Left kidney (tissue), 8 donors: ENCODE measurements around the gene POU2AF3. TPM values are rescaled to one million over a fixed set of nuclear protein-coding genes. Genes with fewer than 3 reads are reported as not detected.
A peak's percentile ranks its signal among the peaks of the same experiment; 100 is the strongest.
"Not testable (repeated sequence)": the region's sequence is repeated elsewhere in the genome, so short reads cannot be mapped to it uniquely, and the experiment has no call there.

Experiments
- DNase-seq: peaks from one replicate; pipeline ENCODE4 v3.0.0-alpha.2; 2013
- long read RNA-seq, 8 donors: transcript quantifications; one replicate each; lab custom pipeline, GENCODE V29; 2026
- polyA plus RNA-seq: library from polyadenylated mRNA; unstranded; fragments of 120-200 nt; gene quantifications from one replicate; pipeline ENCODE4 v1.2.1, GENCODE V29; 2013; ENCODE audit not compliant: insufficient read length

Gene POU2AF3, protein sequence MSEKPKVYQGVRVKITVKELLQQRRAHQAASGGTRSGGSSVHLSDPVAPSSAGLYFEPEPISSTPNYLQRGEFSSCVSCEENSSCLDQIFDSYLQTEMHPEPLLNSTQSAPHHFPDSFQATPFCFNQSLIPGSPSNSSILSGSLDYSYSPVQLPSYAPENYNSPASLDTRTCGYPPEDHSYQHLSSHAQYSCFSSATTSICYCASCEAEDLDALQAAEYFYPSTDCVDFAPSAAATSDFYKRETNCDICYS
- 8.0 TPM for polyA plus RNA-seq
- long read RNA-seq, donor 1, partial matches to known transcripts = 0 of 4 reads
- long read RNA-seq, donor 1, other reads (novel, unspliced or antisense) = 0 of 4 reads
- long read RNA-seq, donor 2, partial matches to known transcripts = 0 of 1 reads
- long read RNA-seq, donor 2, other reads (novel, unspliced or antisense) = 0 of 1 reads
- long read RNA-seq, donor 3, partial matches to known transcripts = 0 of 2 reads
- long read RNA-seq, donor 3, other reads (novel, unspliced or antisense) = 0 of 2 reads
- long read RNA-seq, donor 4, partial matches to known transcripts = 0 of 1 reads
- long read RNA-seq, donor 4, other reads (novel, unspliced or antisense) = 0 of 1 reads
- long read RNA-seq, donor 5, partial matches to known transcripts = 0 of 2 reads
- long read RNA-seq, donor 5, other reads (novel, unspliced or antisense) = 0 of 2 reads
- long read RNA-seq, donor 6, partial matches to known transcripts = 0 of 2 reads
- long read RNA-seq, donor 6, other reads (novel, unspliced or antisense) = 0 of 2 reads
- long read RNA-seq, donor 7, partial matches to known transcripts = 0 of 4 reads
- long read RNA-seq, donor 7, other reads (novel, unspliced or antisense) = 0 of 4 reads
- long read RNA-seq, donor 8, partial matches to known transcripts = 0 of 1 reads
- long read RNA-seq, donor 8, other reads (novel, unspliced or antisense) = 0 of 1 reads

DNA sequence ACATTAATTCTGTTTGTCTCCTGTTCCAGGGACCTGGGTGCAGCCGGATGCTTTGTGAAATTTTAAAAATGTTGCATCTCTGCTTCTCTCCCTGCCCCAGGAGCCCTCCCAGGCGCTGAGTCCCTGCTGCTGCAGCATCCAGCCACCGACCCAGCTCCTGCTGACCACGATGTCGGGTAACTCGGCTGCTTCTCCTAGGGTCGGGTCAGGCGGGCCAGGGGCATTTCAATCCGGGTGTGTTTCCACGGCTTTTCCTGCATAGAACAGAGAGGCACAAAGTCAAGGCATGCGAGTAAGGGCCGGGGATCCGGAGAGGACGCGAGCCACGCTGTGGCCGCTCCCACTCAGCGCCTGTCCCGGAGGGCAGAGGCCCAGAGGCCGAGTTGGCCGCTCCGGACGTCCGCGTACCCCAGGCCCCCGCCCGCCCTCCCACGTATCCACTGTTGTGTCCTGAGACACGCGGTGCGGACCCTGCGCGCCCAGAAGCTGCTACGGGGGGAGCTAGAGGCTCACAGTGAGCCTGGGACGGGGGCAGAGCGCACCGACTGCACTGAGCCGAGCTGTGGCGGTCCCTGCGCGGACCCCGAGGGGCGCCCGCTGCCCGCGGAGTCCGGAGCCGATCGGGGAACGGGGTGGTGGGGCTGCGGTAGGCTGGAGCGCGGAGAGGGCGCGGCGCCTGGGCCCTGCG is at the start of gene POU2AF3:
Gene POU2AF3, plus strand, starts transcription at position 134 of the 688 bp plus-strand sequence. Its CDS starts 36 bp downstream, at position 170.
- peak; percentile 49 for DNase-seq

- DNase-seq = no peak
These were observed 47.4 kb upstream of the POU2AF3 start for GRCh38 chr11:111250936-111251335.

DNA sequence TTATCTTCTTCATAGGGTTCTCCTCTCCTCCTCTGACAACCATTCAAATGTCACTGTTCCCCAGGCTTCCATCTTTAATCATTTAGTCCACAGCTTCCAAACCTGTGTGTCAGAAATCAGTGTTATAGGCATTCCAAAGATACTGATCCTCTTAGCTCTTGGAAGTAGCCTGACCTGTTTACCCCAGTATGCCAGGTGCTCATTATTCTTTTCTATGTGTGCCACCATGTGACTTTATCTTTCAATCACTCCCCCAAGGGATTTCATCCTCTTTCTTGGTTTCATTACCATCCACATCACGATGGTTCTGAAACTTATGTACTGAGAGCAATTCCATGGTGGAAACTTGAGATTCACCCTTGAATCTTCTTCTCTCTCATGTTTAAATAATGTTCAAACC is 45.2 kb upstream of the POU2AF3 start:
- no peak for DNase-seq

- DNase-seq = no peak
These were observed 44.7 kb upstream of the POU2AF3 start for GRCh38 chr11:111253630-111254029.

DNA sequence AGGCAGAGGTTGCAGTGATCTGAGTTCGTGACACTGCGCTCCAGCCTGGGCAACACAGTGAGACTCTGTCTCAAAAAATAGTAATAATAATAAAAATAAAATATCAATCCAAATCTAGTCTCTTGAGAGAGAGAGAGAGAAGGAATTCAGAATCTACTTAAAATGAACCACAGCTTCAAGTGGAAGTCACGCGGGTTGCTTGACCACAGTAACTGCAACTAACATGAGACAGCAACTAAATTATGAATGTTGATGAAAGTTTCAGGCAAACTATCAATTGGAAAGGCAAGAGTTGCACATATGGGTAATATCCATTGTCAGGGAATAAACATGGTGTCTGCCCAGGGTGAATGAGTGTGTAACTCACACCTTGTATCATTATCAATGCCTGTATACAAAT is 40.3 kb upstream of the POU2AF3 start:
- no peak for DNase-seq

- DNase-seq = no peak
These were observed 38.5 kb upstream of the POU2AF3 start for GRCh38 chr11:111259896-111260295.

- no peak for DNase-seq
These were observed 37.5 kb upstream of the POU2AF3 start for GRCh38 chr11:111260811-111261210.

GRCh38 chr11:111264646-111265045 is 33.7 kb upstream of the POU2AF3 start:
- no peak for DNase-seq

DNA sequence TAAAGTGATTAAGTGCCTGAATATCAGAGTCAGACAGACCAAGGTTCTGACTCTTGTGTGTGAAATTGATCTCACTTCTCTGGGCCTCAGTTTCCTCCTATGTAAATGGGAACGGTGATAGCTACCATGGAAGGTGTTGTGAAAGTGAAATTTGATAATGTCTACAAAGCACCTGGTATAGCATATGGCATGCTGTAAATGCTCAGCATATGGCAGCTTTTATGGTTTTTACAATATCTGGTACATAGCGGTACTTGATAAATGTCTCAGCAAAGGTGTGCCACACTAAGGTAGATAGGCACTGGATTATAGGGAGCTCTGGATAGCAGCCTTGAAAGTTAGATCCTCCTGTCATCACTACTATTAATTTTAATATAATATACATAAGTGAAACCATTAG is 32.9 kb upstream of the POU2AF3 start:
- DNase-seq = no peak

DNA sequence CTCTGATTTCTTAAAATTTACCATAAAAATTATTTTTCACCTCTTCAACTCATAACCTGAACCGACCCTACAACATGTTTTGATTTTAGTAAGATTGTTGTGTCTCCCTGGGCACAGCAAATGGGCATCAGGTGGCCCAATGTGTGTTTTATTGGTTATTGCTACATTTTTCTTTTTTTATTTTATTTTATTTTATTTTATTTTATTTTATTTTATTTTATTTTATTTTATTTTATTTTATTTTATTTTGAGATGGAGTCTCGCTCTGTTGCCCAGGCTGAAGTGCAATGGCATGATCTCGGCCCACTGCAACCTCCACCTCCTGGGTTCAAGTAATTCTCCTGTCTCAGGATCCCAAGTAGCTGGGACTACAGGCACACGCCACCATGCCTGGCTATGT is 30.0 kb upstream of the POU2AF3 start:
- DNase-seq = not testable (repeated sequence)

- DNase-seq = no peak
These were observed 29.0 kb upstream of the POU2AF3 start for GRCh38 chr11:111269146-111269868.

DNA sequence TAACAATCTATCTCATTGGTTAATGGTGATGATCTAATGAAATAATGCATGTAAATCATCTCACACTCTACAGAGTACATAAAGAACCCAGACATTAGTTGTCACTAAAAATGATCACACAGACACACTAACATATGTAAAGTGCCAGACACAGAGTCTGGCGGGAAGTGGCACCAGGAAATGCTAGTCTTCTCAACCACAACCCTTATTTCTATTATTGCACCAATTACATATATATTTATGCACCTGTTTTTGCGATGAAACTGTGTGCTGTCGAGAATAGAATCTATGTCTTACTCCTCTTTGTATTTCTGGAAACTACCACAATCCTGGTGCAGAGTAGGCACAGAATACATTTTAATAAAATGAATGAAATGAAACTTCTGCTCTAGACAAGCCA is 25.9 kb upstream of the POU2AF3 start:
- no peak for DNase-seq

- no peak for DNase-seq
These were observed 15.7 kb upstream of the POU2AF3 start for GRCh38 chr11:111282562-111283075.

DNA sequence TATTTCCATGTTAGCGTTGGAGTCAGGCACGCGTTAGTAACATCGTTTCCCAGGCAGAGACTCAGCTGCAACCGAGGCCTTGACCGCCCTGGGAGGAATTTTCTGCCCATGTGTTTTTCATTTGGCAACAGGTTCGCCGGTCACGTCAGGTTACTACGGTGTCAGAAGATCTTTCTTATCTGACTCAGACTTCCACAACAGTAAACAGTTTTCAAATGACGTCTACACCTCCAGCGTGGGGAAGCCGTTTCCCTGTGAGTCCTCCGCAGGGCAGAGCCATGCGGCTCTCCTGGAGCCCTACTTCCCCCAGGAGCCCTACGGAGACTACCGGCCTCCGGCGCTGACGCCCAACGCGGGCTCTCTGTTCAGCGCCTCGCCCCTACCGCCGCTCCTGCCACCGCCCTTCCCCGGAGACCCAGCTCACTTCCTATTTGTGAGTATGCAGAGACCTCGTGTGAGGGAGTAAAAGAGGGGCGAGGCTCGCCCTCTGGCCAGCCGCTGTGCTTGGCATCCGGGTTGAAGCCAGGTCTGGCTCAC is 14.3 kb upstream of the POU2AF3 start:
- no peak for DNase-seq

DNA sequence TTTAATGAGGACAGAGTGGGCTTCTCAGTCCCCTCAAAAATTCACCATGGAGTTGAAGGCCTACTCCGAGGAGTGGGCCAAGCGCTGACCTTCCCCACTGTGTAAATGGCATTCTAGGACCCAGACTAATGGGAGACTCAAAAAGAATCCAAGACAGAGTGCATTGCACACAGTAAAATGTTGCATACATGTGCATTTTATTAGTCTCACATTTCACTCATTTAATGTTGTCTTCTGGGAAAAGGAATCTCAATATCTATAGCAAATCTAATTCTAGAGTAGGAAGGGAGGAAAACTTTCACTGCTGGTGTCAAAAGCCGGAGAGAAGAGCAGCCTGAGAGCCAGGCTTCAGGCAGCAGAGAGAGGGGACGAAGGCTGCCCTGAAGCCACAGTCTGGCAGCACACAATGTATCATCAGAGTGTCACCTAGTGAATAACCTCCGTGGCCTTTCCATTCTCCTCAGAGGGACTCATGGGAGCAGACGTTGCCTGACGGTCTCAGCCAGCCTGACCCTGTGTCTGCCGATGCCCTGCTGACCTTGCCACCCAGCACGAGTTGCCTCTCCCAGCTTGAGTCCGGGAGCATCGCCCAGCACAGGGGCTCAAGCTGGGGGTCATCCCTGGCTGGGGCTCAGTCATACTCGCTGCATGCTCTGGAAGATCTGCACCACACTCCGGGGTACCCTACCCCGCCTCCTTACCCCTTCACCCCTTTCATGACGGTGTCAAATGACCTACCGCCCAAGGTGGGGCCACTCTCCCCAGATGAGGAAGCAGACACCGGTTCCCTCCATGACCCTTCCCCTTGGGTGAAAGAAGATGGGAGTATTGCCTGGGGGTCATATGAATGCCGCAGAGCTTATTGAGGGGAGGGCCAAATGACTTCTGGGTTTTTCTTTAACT is 12.9 kb upstream of the POU2AF3 start:
- DNase-seq = no peak

DNA sequence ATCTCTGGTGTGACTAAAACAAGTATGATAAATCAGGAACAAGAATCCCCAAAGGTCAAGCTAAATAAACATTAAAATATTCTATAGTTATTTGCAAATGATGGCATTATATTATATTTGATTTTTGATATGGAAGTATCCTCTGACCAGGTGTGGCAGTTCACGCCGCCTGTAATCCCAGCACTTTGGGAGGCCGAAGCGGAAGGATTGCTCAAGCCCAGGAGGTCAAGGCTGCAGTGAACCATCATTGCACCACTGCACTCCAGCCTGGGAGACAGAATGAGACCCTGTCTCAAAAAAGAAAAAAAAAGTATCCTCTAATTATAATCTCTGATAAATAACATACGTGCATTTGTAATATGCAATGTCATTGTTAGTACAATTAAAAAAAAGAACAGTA is 6.6 kb upstream of the POU2AF3 start:
- DNase-seq = no peak

DNA sequence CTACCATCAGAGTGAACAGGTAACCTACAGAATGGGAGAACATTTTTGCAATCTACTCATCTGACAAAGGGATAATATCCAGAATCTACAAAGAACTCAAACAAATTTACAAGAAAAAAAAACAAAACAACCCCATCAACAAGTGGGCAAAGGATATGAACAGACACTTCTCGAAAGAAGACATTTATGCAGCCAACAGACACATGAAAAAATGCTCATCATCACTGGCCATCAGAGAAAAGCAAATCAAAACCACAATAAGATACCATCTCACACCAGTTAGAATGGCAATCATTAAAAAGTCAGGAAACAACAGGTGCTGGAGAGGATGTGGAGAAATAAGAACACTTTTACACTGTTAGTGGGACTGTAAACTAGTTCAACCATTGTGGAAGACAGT is 5.9 kb upstream of the POU2AF3 start:
- DNase-seq = not testable (repeated sequence)

DNA sequence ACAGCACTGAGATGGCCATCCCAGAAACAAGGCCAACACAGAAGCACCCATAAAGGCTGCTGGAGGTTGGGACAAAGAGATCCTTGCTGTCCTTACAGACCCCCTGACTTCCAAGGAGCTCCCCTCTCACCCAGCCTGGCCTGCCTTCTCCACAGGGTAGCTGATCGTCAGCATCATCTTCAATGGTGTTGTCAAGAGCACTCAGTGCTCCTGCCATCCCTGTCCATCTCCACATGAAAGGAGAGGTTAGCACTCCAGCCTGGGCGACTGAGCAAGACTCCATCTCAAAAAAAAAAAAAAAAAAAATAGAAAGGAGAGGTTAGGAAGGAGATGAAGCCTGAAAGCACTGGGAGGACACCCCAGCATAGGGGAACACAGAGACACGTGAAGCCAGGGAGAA is 2.1 kb upstream of the POU2AF3 start:
- DNase-seq = no peak

- no peak for DNase-seq
These were observed 650 bp upstream of the POU2AF3 start for GRCh38 chr11:111297696-111298095.
